PC-3 (cell line): ENCODE results near the gene CHI3L2. TPM values are rescaled to one million over a fixed set of nuclear protein-coding genes. Genes with fewer than 3 reads are reported as not detected.

ENCODE experiments used
- ATAC-seq: fragments of 200-7000 bp; cut with Tn5 transposase; 2 replicates; pipeline ENCODE4 v1.9.1; 2020; ENCODE audit warnings: mild to moderate bottlenecking, moderate library complexity
- BruUV-seq: library from RNA; stranded (reverse); fragments of 400-500 nt; replicated peaks from 2 replicates; lab custom pipeline; 2021; lab: Mats Ljungman, UMichigan
- CTCF ChIA-PET: fragments of 300-600 bp; sonication (Branson Sonifier 250); formaldehyde crosslinking; loops from one replicate; lab custom pipeline; 2022; ENCODE audit warnings: antibody characterized with exemption; lab: Charles Lee
- POLR2A ChIA-PET: fragments of 300-600 bp; sonication (Branson Sonifier 250); formaldehyde crosslinking; loops from one replicate; lab custom pipeline; 2022; ENCODE audit warnings: antibody characterized with exemption; ENCODE audit not compliant: unreplicated experiment; lab: Charles Lee
- DNase-seq: peaks from one replicate; pipeline ENCODE4 v3.0.0-alpha.2; 2015
- H2AFZ ChIP-seq: fragments of 300-600 bp; sonication (generic); 2 replicates; pipeline ENCODE4 v1.6.0; 2016; ENCODE audit warnings: antibody characterized with exemption, low read length
- H3F3A ChIP-seq: fragments of 300-600 bp; sonication (generic); one replicate; pipeline ENCODE4 v1.6.0; 2017; ENCODE audit warnings: antibody characterized with exemption, low read length, control low read depth, mild to moderate bottlenecking; ENCODE audit not compliant: unreplicated experiment
- H3K27ac ChIP-seq: fragments of 300-600 bp; sonication (generic); 2 replicates; pipeline ENCODE4 v1.5.1; 2016; ENCODE audit warnings: mild to moderate bottlenecking, low read length
- H3K27me3 ChIP-seq: fragments of 300-600 bp; sonication (generic); 2 replicates; pipeline ENCODE4 v1.6.1; 2016; ENCODE audit warnings: low read length, mixed read lengths
- H3K36me3 ChIP-seq: fragments of 300-600 bp; sonication (generic); 2 replicates; pipeline ENCODE4 v1.6.1; 2016; ENCODE audit warnings: low read depth, mixed run types, low read length, mixed read lengths
- H3K4me1 ChIP-seq: fragments of 300-600 bp; sonication (generic); 2 replicates; pipeline ENCODE4 v1.5.1; 2016; ENCODE audit warnings: low read length; ENCODE audit not compliant: insufficient read depth
- H3K4me2 ChIP-seq: fragments of 300-600 bp; sonication (generic); 2 replicates; pipeline ENCODE4 v1.6.0; 2016; ENCODE audit warnings: low read length
- H3K4me3 ChIP-seq: fragments of 300-600 bp; sonication (generic); 2 replicates; pipeline ENCODE4 v1.5.1; 2016; ENCODE audit warnings: mild to moderate bottlenecking, low read length, mixed read lengths
- H3K79me2 ChIP-seq: fragments of 300-600 bp; sonication (generic); 2 replicates; pipeline ENCODE4 v1.6.1; 2017; ENCODE audit warnings: low read length, mixed read lengths
- H3K9ac ChIP-seq: fragments of 300-600 bp; sonication (generic); 2 replicates; pipeline ENCODE4 v1.6.0; 2016; ENCODE audit warnings: mild to moderate bottlenecking, low read length
- H3K9me2 ChIP-seq: fragments of 300-600 bp; sonication (generic); replicated peaks from 2 replicates; pipeline ENCODE4 v1.6.1; 2016; ENCODE audit warnings: mixed run types, low read length, mixed read lengths
- H3K9me3 ChIP-seq: fragments of 300-600 bp; sonication (generic); 2 replicates; pipeline ENCODE4 v1.6.1; 2016; ENCODE audit warnings: low read length, mixed read lengths
- H4K20me1 ChIP-seq: fragments of 300-600 bp; sonication (generic); 2 replicates; pipeline ENCODE4 v1.6.1; 2016; ENCODE audit warnings: low read length, mixed read lengths
- EZH2 ChIP-seq: fragments of 300-600 bp; sonication (generic); IDR thresholded peaks from one replicate; pipeline ENCODE4 v1.6.1; 2017; ENCODE audit warnings: antibody characterized with exemption, mild to moderate bottlenecking, low read length; ENCODE audit not compliant: unreplicated experiment
- EZH2phosphoT487 ChIP-seq: fragments of 300-600 bp; sonication (generic); IDR thresholded peaks from 2 replicates; pipeline ENCODE4 v1.6.1; 2018; ENCODE audit warnings: mild to moderate bottlenecking, antibody characterized with exemption, low read length, borderline replicate concordance
- intact Hi-C: fragments of 100-400 bp; cut with micrococcal nuclease; formaldehyde crosslinking; loops from 2 replicates; pipeline ENCODE4 v1.9.0; 2023
- total RNA-seq: library from RNA; depleted of rRNA; stranded (reverse); fragments of >200 nt; gene quantifications from 2 replicates; pipeline ENCODE4 v1.2.3, GENCODE V29; 2014; rRNA removed
- TF ChIP-seq, protein P1 (sequence below): fragments of 300-600 bp; sonication (generic); conservative IDR thresholded peaks from 2 replicates; pipeline ENCODE4 v1.5.1; 2017; ENCODE audit warnings: antibody characterized with exemption, low read depth, mild to moderate bottlenecking, low read length

Gene CHI3L2
- total RNA-seq, 1 experiment from 2014 or later: 0.55 TPM

DNA sequence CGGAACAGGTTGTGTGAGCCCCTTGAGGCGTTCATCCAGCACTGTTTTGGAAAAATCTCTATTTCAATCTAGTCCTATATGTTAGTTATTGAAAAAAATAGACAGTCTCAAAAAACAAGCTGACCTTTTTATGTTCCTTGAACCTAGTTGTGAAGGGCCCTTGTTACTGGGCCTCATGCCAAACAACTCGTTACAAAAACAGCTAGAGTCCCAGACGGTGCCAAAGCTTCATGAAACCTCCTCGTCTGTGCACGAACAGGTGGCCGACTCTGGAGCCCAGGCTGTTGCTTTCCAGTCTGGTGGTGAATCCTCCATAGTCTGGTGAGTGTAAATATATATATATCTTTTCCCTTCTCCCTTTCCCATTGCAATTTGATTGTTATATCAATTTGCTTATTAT is 63.1 kb downstream of the CHI3L2 start, which contains the start of gene CHIA:
Gene CHIA (plus strand): TSS at position 222 of the 400 bp plus-strand sequence. CDS start 19,617 bp downstream, outside the sequence.
- ATAC-seq (0 out of 2 replicates have a peak, but pooled peaks have one; percentile 27), DNase-seq (peak; percentile 65)
- no peaks in the 10 kb centered on the region for H4K20me1 ChIP-seq
- no peak within 1 kb of the TSS for H3K4me3 ChIP-seq
- H3F3A ChIP-seq: no peaks in the 10 kb centered on the region
- H3K9me2 ChIP-seq: no peaks in the 10 kb centered on the region
- no peaks in the 10 kb centered on the region for H3K9me3 ChIP-seq
- no peak for TF ChIP-seq EZH2
- TF ChIP-seq EZH2phosphoT487: no peak
- TF ChIP-seq, protein P1, sequence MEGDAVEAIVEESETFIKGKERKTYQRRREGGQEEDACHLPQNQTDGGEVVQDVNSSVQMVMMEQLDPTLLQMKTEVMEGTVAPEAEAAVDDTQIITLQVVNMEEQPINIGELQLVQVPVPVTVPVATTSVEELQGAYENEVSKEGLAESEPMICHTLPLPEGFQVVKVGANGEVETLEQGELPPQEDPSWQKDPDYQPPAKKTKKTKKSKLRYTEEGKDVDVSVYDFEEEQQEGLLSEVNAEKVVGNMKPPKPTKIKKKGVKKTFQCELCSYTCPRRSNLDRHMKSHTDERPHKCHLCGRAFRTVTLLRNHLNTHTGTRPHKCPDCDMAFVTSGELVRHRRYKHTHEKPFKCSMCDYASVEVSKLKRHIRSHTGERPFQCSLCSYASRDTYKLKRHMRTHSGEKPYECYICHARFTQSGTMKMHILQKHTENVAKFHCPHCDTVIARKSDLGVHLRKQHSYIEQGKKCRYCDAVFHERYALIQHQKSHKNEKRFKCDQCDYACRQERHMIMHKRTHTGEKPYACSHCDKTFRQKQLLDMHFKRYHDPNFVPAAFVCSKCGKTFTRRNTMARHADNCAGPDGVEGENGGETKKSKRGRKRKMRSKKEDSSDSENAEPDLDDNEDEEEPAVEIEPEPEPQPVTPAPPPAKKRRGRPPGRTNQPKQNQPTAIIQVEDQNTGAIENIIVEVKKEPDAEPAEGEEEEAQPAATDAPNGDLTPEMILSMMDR: no peak
- no peaks in the 10 kb centered on the region for H3K36me3 ChIP-seq
- H3K27ac ChIP-seq: no peak within 1 kb of the TSS
- BruUV-seq: no TSS peak
- intact Hi-C loops: no loop called here
- H3K27me3 ChIP-seq: no peaks in the 10 kb centered on the region
- H3K4me1 ChIP-seq: no peaks in the 10 kb centered on the region
- no peak within 1 kb of the TSS for H2AFZ ChIP-seq
- H3K9ac ChIP-seq: no peak within 1 kb of the TSS
- no peak within 1 kb of the TSS for H3K4me2 ChIP-seq
- no peaks in the 10 kb centered on the region for H3K79me2 ChIP-seq
- ChIA-PET POLR2A (no interaction called here), CTCF (no interaction called here)

Other genes starting within 250 kb of the CHI3L2 start
- gene DRAM2, start 87.6 kb upstream of the CHI3L2 start, total RNA-seq: 25.7 and 30.0 TPM in 2 replicates
- 20.6 and 29.6 TPM in 2 replicates for gene CEPT1, start 87.5 kb upstream of the CHI3L2 start, total RNA-seq
- 3.2 and 4.0 TPM in 2 replicates for gene DENND2D, start 27.1 kb upstream of the CHI3L2 start, total RNA-seq
- not detected in 2 replicates for gene CHIA, start 63.1 kb downstream of the CHI3L2 start, total RNA-seq
- 7.8 and 8.2 TPM in 2 replicates for gene OVGP1, start 200.0 kb downstream of the CHI3L2 start, total RNA-seq
- gene WDR77, start 221.5 kb downstream of the CHI3L2 start, total RNA-seq: 62.1 and 67.9 TPM in 2 replicates
- gene ATP5PB, start 221.8 kb downstream of the CHI3L2 start, total RNA-seq: 448 and 612 TPM in 2 replicates
- gene C1orf162, start 246.3 kb downstream of the CHI3L2 start, total RNA-seq: 1.4 TPM in 1 of 2 replicates, not detected in the other